ENCODE measurements around the gene AK3.

AK3 gene

GRCh38 chr9:4706021-4706420, 35.0 kb downstream of the AK3 start:
- DNase-seq (ENCODE audit: low spot score) = no peak

- DNase-seq (ENCODE audit: low spot score) = no peak
Observed at GRCh38 chr9:4704129-4704528, 36.9 kb downstream of the AK3 start.

GRCh38 chr9:4701526-4701925, 39.5 kb downstream of the AK3 start:
- no peak for DNase-seq (ENCODE audit: low spot score)

- DNase-seq (ENCODE audit: low spot score) = no peak
Observed at GRCh38 chr9:4700932-4701331, 40.1 kb downstream of the AK3 start.

GRCh38 chr9:4700091-4700490, 40.9 kb downstream of the AK3 start:
- DNase-seq (ENCODE audit: low spot score) = no peak

GRCh38 chr9:4691795-4692194, 49.2 kb downstream of the AK3 start:
- no peak for DNase-seq (ENCODE audit: low spot score)

- no peak for DNase-seq (ENCODE audit: low spot score)
Observed at GRCh38 chr9:4690144-4690543, 50.9 kb downstream of the AK3 start.

GRCh38 chr9:4689687-4690104, 51.3 kb downstream of the AK3 start:
- no peak for DNase-seq (ENCODE audit: low spot score)

- DNase-seq (ENCODE audit: low spot score) = no peak
Observed at GRCh38 chr9:4689021-4689420, 52.0 kb downstream of the AK3 start.

GRCh38 chr9:4686584-4686983, 54.4 kb downstream of the AK3 start:
- DNase-seq (ENCODE audit: low spot score) = no peak

- DNase-seq (ENCODE audit: low spot score) = no peak
Observed at GRCh38 chr9:4686112-4686511, 54.9 kb downstream of the AK3 start.

- no peak for DNase-seq (ENCODE audit: low spot score)
Observed at GRCh38 chr9:4684820-4685219, 56.2 kb downstream of the AK3 start.

GRCh38 chr9:4680750-4681149, 60.3 kb downstream of the AK3 start:
- no peak for DNase-seq (ENCODE audit: low spot score)

- peak; percentile 22 for DNase-seq (ENCODE audit: low spot score)
Observed at GRCh38 chr9:4680173-4680525, 60.9 kb downstream of the AK3 start.

GRCh38 chr9:4679268-4680172, 61.5 kb downstream of the AK3 start, which contains the start of gene CDC37L1:
CDC37L1 (plus strand) TSS chr9:4679569; CDS start chr9:4679768, 199 bp downstream.
- peak; percentile 95 for DNase-seq (ENCODE audit: low spot score)

GRCh38 chr9:4678679-4679267, 62.2 kb downstream of the AK3 start:
- DNase-seq (ENCODE audit: low spot score) = peak; percentile 54

- no peak for DNase-seq (ENCODE audit: low spot score)
Observed at GRCh38 chr9:4677392-4677791, 63.6 kb downstream of the AK3 start.

GRCh38 chr9:4674783-4675182, 66.2 kb downstream of the AK3 start:
- DNase-seq (ENCODE audit: low spot score) = peak; percentile 12

- no peak for DNase-seq (ENCODE audit: low spot score)
Observed at GRCh38 chr9:4671737-4672136, 69.3 kb downstream of the AK3 start.

- DNase-seq (ENCODE audit: low spot score) = no peak
Observed at GRCh38 chr9:4670591-4670990, 70.4 kb downstream of the AK3 start.

GRCh38 chr9:4669890-4670289, 71.1 kb downstream of the AK3 start:
- no peak for DNase-seq (ENCODE audit: low spot score)

GRCh38 chr9:4668604-4669003, 72.4 kb downstream of the AK3 start:
- no peak for DNase-seq (ENCODE audit: low spot score)

- no peak for DNase-seq (ENCODE audit: low spot score)
Observed at GRCh38 chr9:4667681-4668080, 73.3 kb downstream of the AK3 start.
